Measurements from ENCODE around the gene PFN2.
A peak's percentile ranks its signal among the peaks of the same experiment; 100 is the strongest.

Gene PFN2

GRCh38 chr3:149977386-149977785 is 6.7 kb upstream of the PFN2 start:
- no peak for DNase-seq (ENCODE audit: low read depth)
- H3K4me3 ChIP-seq (ENCODE audit: low read length): no peak overlapping the region
- TF ChIP-seq CTCF (conservative IDR thresholded peaks at IDR 0.05; ENCODE audit: low read length): no peak

GRCh38 chr3:149975919-149976318 is 5.2 kb upstream of the PFN2 start:
- H3K4me3 ChIP-seq (ENCODE audit: low read length): no peak overlapping the region
- no peak for TF ChIP-seq CTCF (conservative IDR thresholded peaks at IDR 0.05; ENCODE audit: low read length)
- DNase-seq (ENCODE audit: low read depth): no peak

- no peak for DNase-seq (ENCODE audit: low read depth)
- TF ChIP-seq CTCF (conservative IDR thresholded peaks at IDR 0.05; ENCODE audit: low read length): no peak
Observed at GRCh38 chr3:149971403-149972075, 844 bp upstream of the PFN2 start.

DNA sequence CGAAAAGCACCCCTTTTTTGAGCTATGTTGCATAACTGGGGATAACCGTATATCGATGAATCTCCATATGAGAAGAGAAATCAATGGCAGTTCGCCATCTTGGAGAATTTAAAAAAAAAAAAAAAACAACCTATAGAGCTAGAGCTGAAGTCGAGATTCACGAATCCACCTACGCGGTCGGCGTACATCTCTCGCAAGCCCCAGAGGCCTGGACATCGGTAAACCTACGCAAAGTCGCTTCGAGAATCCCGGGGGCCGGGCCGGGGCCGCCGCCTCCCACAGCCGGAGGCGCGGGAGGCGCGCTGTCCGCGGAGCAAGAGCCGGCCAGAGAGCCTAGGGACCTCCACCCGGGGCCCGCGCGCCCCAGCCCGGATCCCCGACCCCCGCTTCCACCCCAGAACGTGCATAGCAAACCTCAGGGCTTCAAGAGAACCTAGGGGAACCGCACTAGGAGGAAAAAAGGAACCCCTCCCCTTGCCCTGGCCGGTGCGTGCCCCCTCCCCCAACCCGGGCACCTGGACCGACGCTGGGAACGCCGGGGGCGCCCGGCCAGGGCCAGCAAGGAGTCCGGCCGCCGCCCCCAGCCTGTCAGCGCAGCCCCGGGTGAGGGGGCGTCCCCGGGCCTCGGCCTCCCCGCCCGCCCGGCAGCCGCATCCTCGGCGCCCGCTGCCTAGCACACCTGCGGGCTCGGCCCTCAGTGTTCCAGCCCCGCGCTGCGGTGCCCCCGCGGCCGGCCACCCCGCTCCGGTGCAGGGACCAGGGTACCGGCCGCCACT is 567 bp downstream of the PFN2 start:
- no peak for TF ChIP-seq CTCF (conservative IDR thresholded peaks at IDR 0.05; ENCODE audit: low read length)
- peak overlapping the region; percentile 73 for H3K4me3 ChIP-seq (ENCODE audit: low read length)
- DNase-seq (ENCODE audit: low read depth): peak; percentile 81

More at GRCh38 chr3:149971403-149972075, 844 bp upstream of the PFN2 start:
- H3K4me3 ChIP-seq (ENCODE audit: low read length): peak overlapping the region; percentile 73

DNA sequence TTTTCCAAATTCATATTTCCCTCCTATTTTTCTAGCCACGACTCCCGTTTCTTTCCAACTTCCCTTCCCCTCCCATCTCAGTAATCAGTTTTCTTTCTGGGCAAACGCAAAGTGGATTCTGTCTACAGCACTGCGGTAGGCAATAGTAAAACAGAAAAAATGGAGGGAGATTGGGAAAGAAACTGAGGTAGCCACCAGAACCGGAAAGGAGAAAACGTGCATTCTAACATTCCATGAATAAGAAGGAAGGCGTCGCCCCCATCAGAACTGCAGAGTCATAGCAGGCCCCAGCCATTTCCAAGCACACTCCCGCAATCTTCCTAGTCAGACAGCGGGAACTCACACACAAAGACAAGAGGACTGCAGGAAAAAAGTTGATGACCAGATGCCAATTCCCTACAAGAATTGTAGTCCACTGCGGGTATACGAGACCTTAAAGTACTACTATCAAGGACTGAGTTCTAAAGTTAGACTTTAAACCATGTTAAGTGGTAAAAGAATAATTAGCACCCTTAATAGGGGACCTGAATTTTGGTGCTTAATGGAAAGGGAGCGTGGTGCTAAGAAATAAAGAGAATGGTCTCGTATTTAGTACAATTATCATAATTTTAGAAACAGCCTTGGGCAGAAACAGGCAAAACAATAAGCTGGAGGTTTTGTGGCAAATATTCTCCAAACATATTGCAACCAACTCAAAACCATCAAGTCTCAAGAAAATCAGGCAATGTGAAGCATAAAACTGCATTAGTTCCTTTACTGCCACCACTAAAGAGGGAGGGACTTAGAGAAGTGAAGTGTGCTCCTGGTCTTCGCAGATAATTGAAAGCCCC is 1.4 kb downstream of the PFN2 start:
- H3K4me3 ChIP-seq (ENCODE audit: low read length): peak overlapping the region; percentile 73
- TF ChIP-seq CTCF (conservative IDR thresholded peaks at IDR 0.05; ENCODE audit: low read length): peak; percentile 38
- peak; percentile 90 for DNase-seq (ENCODE audit: low read depth)

- TF ChIP-seq CTCF (conservative IDR thresholded peaks at IDR 0.05; ENCODE audit: low read length): no peak
- peak overlapping the region; percentile 73 for H3K4me3 ChIP-seq (ENCODE audit: low read length)
- DNase-seq (ENCODE audit: low read depth): no peak
Observed at GRCh38 chr3:149968216-149968615, 2.5 kb downstream of the PFN2 start.
